GM19395 (cell line): ENCODE results near the gene FRAS1.
"Not testable (repeated sequence)": the region's sequence is repeated elsewhere in the genome, so short reads cannot be mapped to it uniquely, and the experiment has no call there.

Source experiments
- ATAC-seq: cut with Tn5 transposase; IDR thresholded peaks from one replicate; pipeline ENCODE4 v1.9.1; 2021; ENCODE audit warnings: mild to moderate bottlenecking, moderate library complexity; ENCODE audit not compliant: unreplicated experiment

Gene FRAS1

GRCh38 chr4:78058591-78059523, 1.7 kb downstream of the FRAS1 start:
- no peak for ATAC-seq

- no peak for ATAC-seq
Measured at GRCh38 chr4:78059524-78059889, 2.4 kb downstream of the FRAS1 start.

GRCh38 chr4:78059938-78060337, 2.8 kb downstream of the FRAS1 start:
- ATAC-seq: no peak

- ATAC-seq: no peak
Measured at GRCh38 chr4:78061939-78062570, 4.9 kb downstream of the FRAS1 start.

- no peak for ATAC-seq
Measured at GRCh38 chr4:78065508-78066192, 8.5 kb downstream of the FRAS1 start.

GRCh38 chr4:78068481-78068880, 11.4 kb downstream of the FRAS1 start:
- no peak for ATAC-seq

DNA sequence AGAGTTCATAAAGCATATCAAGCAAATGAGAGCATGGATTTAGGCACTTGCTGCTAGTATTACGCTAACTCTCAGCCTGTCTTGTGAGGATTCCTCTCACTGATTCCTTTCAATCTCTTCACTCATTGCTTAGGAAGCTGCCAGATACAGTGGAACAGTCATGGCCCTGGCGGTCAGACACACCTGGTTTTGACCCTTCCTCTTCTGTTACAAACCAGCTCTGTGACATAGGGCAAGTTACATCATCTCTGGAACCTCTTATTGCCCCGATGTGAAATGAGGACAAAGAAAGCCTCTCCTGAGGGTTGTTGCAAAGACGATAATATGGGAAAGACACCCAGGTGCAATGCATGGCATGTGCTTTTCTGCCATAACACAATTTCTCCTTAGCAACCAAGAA, 12.2 kb downstream of the FRAS1 start:
- ATAC-seq: no peak

- ATAC-seq: no peak
Measured at GRCh38 chr4:78069859-78070258, 12.7 kb downstream of the FRAS1 start.

DNA sequence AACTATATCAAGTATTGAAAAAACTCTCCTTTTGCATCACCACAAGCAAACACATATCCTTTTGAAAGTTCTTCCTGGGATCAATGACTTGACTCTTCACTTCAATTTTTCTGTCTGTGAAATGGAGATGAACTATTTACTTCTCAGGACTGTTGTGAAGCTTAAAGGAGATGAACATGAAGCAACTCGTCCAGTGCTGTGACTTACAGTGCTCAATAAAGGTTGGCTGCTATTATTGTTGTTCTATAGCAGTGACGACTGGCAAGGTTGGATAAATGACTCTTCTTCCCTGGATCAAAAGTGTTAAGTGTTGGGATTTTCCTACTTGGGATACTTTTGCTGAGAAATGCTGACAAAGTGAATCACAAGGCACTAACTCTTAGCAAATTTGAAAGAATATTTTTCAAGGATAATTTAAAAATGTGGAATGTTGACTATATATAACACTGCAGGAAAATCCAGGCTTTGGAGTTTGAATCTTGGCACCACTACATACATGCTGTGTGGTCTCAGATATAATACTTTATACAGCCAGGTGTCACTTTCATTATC, 13.7 kb downstream of the FRAS1 start:
- no peak for ATAC-seq

- no peak for ATAC-seq
Measured at GRCh38 chr4:78074759-78075158, 17.6 kb downstream of the FRAS1 start.

DNA sequence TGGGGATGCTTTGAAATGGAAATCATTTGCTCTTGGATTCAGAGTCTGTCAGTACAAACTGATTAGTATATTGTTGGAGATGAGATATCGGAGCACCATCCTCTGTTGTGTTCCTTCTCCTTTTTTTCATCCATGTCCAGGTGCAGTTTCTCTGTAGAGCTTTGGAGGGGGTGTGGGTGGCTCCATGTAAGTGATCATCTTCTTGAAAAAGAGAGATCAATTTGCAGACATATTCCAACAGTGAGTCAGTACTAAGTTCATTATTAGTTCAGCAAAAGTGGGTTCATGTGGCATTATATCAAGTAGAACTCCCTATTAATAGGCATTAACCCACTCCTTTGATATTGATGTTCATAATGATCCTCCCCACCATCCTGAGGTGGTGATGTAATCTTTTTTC, 18.9 kb downstream of the FRAS1 start:
- ATAC-seq: no peak

GRCh38 chr4:78078101-78078500, 21.0 kb downstream of the FRAS1 start:
- no peak for ATAC-seq

DNA sequence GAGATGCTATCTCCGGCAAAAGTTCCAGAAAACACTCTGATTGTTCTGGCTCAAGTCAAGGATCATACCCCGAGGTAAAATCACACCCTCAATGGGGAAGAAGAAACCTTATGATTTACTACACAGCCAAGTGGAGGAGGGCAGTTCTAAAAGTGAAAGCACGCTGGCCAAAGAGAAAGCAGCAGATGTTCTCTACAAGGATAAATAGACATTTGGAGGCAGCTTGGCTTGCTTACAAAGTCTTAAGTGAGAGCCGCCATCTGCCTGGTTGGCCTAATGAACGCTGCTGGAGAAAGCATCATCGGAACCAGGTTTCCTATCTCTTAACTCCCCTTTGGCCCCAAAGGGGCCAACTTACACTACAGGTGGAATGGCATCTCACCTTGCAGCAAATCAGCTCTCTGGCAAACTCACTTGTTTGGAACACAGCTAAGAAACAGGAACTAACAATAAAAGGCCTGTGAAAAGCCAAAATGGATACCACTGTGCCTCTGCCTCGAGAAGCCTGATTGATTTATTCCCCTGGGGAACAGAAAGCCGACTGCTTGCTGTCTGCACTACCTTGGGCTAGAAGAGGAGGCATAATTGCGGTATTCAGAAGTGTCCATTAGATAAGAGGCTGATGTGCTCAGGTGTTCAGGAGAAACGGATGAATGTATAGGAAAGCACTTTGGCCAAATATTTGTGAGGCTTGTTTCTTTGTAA, 22.8 kb downstream of the FRAS1 start:
- no peak for ATAC-seq

DNA sequence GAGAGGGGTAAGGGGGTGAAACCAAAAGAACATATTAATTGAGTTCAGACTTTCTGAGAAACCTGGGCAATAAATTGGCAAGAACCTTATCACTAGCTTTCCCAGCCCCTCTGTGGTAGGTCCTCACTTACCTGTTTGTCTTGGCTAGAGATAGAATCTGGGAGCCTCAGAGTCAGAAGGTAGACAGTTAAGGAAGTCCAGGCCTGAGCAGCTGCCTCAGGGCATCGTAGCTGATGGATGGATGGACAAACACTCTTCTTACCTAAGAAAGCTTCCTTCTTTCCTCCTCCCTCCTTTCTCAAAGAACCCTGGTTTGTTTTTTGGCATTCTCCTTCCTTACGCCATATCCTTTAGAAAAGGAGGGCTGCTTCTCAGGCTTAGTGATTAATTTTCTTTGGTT, 24.4 kb downstream of the FRAS1 start:
- no peak for ATAC-seq

GRCh38 chr4:78083035-78083434, 25.9 kb downstream of the FRAS1 start:
- no peak for ATAC-seq

DNA sequence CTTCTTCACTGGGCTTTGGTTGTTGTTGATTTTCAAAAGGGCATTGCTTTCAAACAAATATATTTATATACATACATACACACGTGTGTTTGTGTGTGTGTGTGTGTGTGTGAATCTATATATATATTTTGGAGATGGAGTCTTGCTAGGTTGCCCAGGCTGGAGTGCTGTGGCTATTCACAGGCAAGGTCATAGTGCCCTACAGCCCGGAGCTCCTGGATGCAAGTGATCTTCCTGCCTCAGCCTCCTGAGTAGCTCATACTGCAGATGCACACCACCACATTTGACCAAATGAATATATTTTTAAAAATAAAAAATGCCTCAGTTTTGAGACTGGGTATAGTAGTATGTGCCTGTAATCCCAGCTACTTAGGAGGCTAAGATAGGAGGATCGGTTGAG, 34.4 kb downstream of the FRAS1 start:
- no peak for ATAC-seq

- not testable (repeated sequence) for ATAC-seq
Measured at GRCh38 chr4:78092350-78092749, 35.2 kb downstream of the FRAS1 start.

DNA sequence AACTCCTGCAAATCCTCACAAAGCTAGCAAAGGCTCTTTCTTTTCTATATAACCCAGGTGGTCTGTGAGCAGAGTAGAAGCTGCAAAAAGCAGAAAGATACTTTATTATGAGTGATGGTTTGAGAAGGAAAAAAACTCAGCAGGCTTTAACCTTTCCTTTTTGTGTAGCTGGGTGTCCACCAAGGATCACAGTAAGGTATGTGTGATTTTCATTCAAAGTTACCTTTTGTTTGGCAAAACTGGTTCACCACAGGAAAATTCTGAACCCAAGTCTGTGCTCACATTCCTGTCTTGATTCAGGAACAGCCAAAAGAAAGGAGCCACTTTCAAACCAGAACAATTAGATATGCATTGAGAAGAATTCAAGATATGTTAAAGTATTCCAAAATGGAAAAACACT, 35.7 kb downstream of the FRAS1 start:
- ATAC-seq: no peak

GRCh38 chr4:78095081-78095480, 38.0 kb downstream of the FRAS1 start:
- ATAC-seq: no peak

GRCh38 chr4:78099058-78099457, 41.9 kb downstream of the FRAS1 start:
- no peak for ATAC-seq

- ATAC-seq: no peak
Measured at GRCh38 chr4:78100060-78100459, 42.9 kb downstream of the FRAS1 start.
